H9 (cell line): Measurements from ENCODE around the gene ROBO3. TPM values are rescaled to one million over a fixed set of nuclear protein-coding genes. Genes with fewer than 3 reads are reported as not detected.

Experiments used
- DNase-seq: peaks from one replicate; pipeline ENCODE4 v3.0.0-alpha.2; 2017
- H2AFZ ChIP-seq: one replicate; pipeline ENCODE4 v1.6.1; 2013; ENCODE audit warnings: mild to moderate bottlenecking, low read length, control low read depth, moderate library complexity
- H2AK5ac ChIP-seq: 2 replicates; pipeline ENCODE4 v1.6.1; 2013; ENCODE audit warnings: low read length, control low read depth, mixed read lengths; ENCODE audit not compliant: insufficient read length
- H2BK120ac ChIP-seq: one replicate; pipeline ENCODE4 v1.6.1; 2013; ENCODE audit warnings: low read depth, mild to moderate bottlenecking, low read length, control low read depth, inconsistent platforms; ENCODE audit not compliant: poor library complexity, severe bottlenecking
- H2BK12ac ChIP-seq: 2 replicates; pipeline ENCODE4 v1.6.1; 2013; ENCODE audit warnings: low read length, control low read depth, mixed read lengths, low read depth; ENCODE audit not compliant: insufficient read length
- H2BK15ac ChIP-seq: 2 replicates; pipeline ENCODE4 v1.6.1; 2013; ENCODE audit warnings: low read depth, low read length, control low read depth
- H2BK20ac ChIP-seq: one replicate; pipeline ENCODE4 v1.6.1; 2013; ENCODE audit warnings: low read depth, mild to moderate bottlenecking, low read length, control low read depth, inconsistent platforms; ENCODE audit not compliant: poor library complexity, severe bottlenecking
- H2BK5ac ChIP-seq: 2 replicates; pipeline ENCODE4 v1.6.1; 2013; ENCODE audit warnings: low read length, control low read depth, mixed read lengths; ENCODE audit not compliant: insufficient read length
- H3K14ac ChIP-seq: 2 replicates; pipeline ENCODE4 v1.6.1; 2013; ENCODE audit warnings: low read length, control low read depth; ENCODE audit not compliant: insufficient read depth
- H3K18ac ChIP-seq: 2 replicates; pipeline ENCODE4 v1.6.1; 2013; ENCODE audit warnings: low read depth, mild to moderate bottlenecking, mixed read lengths, low read length, control low read depth; ENCODE audit not compliant: insufficient read length
- H3K23ac ChIP-seq: 2 replicates; pipeline ENCODE4 v1.6.1; 2013; ENCODE audit warnings: low read length, control low read depth, mixed read lengths, low read depth; ENCODE audit not compliant: insufficient read length
- H3K23me2 ChIP-seq: 2 replicates; pipeline ENCODE4 v1.6.1; 2013; ENCODE audit warnings: low read depth, mild to moderate bottlenecking, mixed read lengths, low read length, control low read depth; ENCODE audit not compliant: insufficient read length, poor library complexity, severe bottlenecking
- H3K27ac ChIP-seq: 2 replicates; pipeline ENCODE4 v1.5.1; 2013; ENCODE audit warnings: low read length, control low read depth, mixed read lengths, low read depth; ENCODE audit not compliant: insufficient read length
- H3K27me3 ChIP-seq: 2 replicates; pipeline ENCODE4 v1.6.1; 2013; ENCODE audit warnings: low read length, control low read depth, inconsistent platforms; ENCODE audit not compliant: insufficient read depth
- H3K4ac ChIP-seq: 2 replicates; pipeline ENCODE4 v1.6.1; 2013; ENCODE audit warnings: low read depth, mild to moderate bottlenecking, control low read depth, inconsistent platforms, low read length, moderate library complexity
- H3K4me1 ChIP-seq: 2 replicates; pipeline ENCODE4 v1.6.1; 2013; ENCODE audit warnings: low read length, control low read depth, inconsistent platforms; ENCODE audit not compliant: insufficient read depth
- H3K4me2 ChIP-seq: 2 replicates; pipeline ENCODE4 v1.6.1; 2013; ENCODE audit warnings: low read length, control low read depth, mixed read lengths; ENCODE audit not compliant: insufficient read length, insufficient read depth
- H3K56ac ChIP-seq: 2 replicates; pipeline ENCODE4 v1.6.1; 2013; ENCODE audit warnings: low read depth, mild to moderate bottlenecking, mixed read lengths, low read length, control low read depth; ENCODE audit not compliant: insufficient read length
- H3K79me1 ChIP-seq: 2 replicates; pipeline ENCODE4 v1.6.1; 2013; ENCODE audit warnings: low read depth, mild to moderate bottlenecking, moderate library complexity, low read length, control low read depth, inconsistent platforms; ENCODE audit not compliant: insufficient read depth, poor library complexity, severe bottlenecking
- H3K79me2 ChIP-seq: 2 replicates; pipeline ENCODE4 v1.6.1; 2013; ENCODE audit warnings: low read length, control low read depth, inconsistent platforms; ENCODE audit not compliant: insufficient read depth
- H3K9ac ChIP-seq: 2 replicates; pipeline ENCODE4 v1.6.1; 2013; ENCODE audit warnings: low read length, control low read depth, mixed read lengths; ENCODE audit not compliant: insufficient read length; ENCODE audit errors: extremely low read depth
- H3K9me3 ChIP-seq: one replicate; pipeline ENCODE4 v1.6.1; 2013; ENCODE audit warnings: low read depth, low read length, inconsistent platforms; ENCODE audit not compliant: control insufficient read depth
- H3T11ph ChIP-seq: one replicate; pipeline ENCODE4 v1.6.1; 2013; ENCODE audit warnings: mild to moderate bottlenecking, low read length, control low read depth, inconsistent platforms
- H4K20me1 ChIP-seq: one replicate; pipeline ENCODE4 v1.6.1; 2013; ENCODE audit not compliant: control insufficient read depth, insufficient read length, insufficient read depth
- H4K5ac ChIP-seq: 2 replicates; pipeline ENCODE4 v1.6.1; 2013; ENCODE audit warnings: low read depth, mild to moderate bottlenecking, mixed read lengths, low read length, control low read depth; ENCODE audit not compliant: insufficient read length
- H4K8ac ChIP-seq: replicated peaks from 2 replicates; pipeline ENCODE4 v1.6.1; 2013; ENCODE audit warnings: low read length, control low read depth, mixed read lengths, low read depth; ENCODE audit not compliant: insufficient read length
- H4K91ac ChIP-seq: 2 replicates; pipeline ENCODE4 v1.6.1; 2013; ENCODE audit warnings: low read depth, mild to moderate bottlenecking, moderate library complexity, mixed read lengths, low read length, control low read depth; ENCODE audit not compliant: insufficient read length
- H3K27ac Mint-ChIP-seq, 3 experiments: 2 replicates in 2 of 3; 3 replicates in 1 of 3; pipeline ENCODE4 v1.8.0; 2020 to 2021; ENCODE audit warnings: mixed read lengths in 3 of 3, mild to moderate bottlenecking in 1 of 3, moderate library complexity in 1 of 3
- H3K27me3 Mint-ChIP-seq: 2 replicates; pipeline ENCODE4 v1.8.0; 2021; ENCODE audit warnings: low read depth, mild to moderate bottlenecking, moderate library complexity, mixed read lengths
- H3K36me3 Mint-ChIP-seq, 3 experiments: 2 replicates in 2 of 3; 3 replicates in 1 of 3; pipeline ENCODE4 v1.8.0; 2020 to 2021; ENCODE audit warnings: low read depth in 3 of 3, mixed read lengths in 3 of 3; ENCODE audit not compliant: insufficient read depth in 1 of 3
- H3K4me1 Mint-ChIP-seq, 2 experiments: 2 replicates each; pipeline ENCODE4 v1.8.0; 2020; ENCODE audit warnings: mixed read lengths in 2 of 2
- H3K4me3 Mint-ChIP-seq, 2 experiments: 2 replicates in 1 of 2; 3 replicates in 1 of 2; pipeline ENCODE4 v1.8.0; 2020 to 2021; ENCODE audit warnings: mild to moderate bottlenecking in 2 of 2, mixed read lengths in 2 of 2, moderate library complexity in 1 of 2
- H3K9me3 Mint-ChIP-seq, 2 experiments: 2 replicates in 1 of 2; 3 replicates in 1 of 2; pipeline ENCODE4 v1.8.0; 2020; ENCODE audit warnings: mild to moderate bottlenecking in 2 of 2, mixed read lengths in 2 of 2, moderate library complexity in 1 of 2
- WGBS: extraction: QIAGEN DNeasy Blood & Tissue Kit; methylation state at CpG from one replicate; pipeline ENCODE4 v1.1.7; 2013; ENCODE audit warnings: missing lambda C conversion rate, low lambda C conversion rate, mixed read lengths; ENCODE audit not compliant: insufficient read length; ENCODE audit errors: extremely low coverage; 5-methylcytosine and 5-hydroxymethylcytosine counted together
- total RNA-seq: library from RNA; stranded (reverse); gene quantifications from 2 replicates; pipeline ENCODE4 v1.2.1, GENCODE V29; 2021
- TF ChIP-seq, protein P1 (sequence below): fragments of 200-600 bp; sonication (generic); conservative IDR thresholded peaks from 3 replicates; pipeline ENCODE4 v1.8.0; 2021; ENCODE audit warnings: antibody characterized with exemption, mild to moderate bottlenecking

The ROBO3 gene
- total RNA-seq, 1 experiment from 2014 or later = 12.6 TPM

DNA sequence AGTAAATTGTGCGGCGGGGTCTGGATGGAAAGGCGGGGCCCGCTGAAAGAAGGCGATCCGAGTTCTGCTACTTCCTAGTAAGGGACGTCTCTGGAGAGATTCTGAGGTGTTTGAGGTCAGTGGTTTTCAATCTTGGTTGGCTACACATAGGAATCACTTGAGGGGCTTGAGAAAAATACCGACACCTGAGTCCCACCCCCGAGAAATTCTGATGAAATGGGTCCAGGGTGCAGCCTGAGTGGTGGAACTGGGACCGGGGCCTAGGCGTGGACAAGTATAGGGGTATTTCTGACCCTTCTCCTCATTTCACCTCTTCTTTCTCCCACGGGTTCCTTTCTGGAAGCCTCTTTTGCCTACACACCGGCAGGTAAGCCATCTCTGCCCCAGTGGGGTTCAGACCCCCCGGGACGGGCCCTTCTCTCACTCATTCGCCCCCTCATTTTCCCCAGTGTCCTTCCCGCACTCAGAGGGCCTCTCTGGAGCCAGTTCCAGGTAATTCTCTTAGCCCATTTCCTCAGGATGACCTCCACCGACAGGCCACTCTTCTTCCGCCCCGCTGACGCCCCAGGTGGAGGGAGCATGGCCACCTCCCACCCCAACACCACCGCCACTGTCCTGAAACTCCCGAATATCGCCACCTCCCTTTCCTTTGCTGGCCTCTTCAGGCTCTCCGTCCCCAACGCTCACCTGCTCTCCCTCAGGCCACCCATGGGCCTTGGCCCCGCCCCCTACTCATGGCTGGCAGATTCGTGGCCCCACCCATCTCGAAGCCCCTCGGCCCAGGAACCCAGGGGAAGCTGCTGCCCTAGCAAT, 11.8 kb downstream of the ROBO3 start:
- H2AK5ac ChIP-seq = no peak overlapping the region
- Mint-ChIP-seq H3K9me3 (peaks cover 0 to 3% of the 10 kb centered on the region in 2 experiments; a peak in 1 of 5 replicates), H3K4me1 (peaks cover 20 to 28% of the 10 kb centered on the region in 2 experiments), H3K27me3 (peaks cover 42% of the 10 kb centered on the region), H3K27ac (peak overlapping the region in 2 of 3 experiments; percentile 91 to 92; a peak in 3 of 7 replicates), H3K36me3 (no peaks in the 10 kb centered on the region; a peak in 2 of 7 replicates), H3K4me3 (peak overlapping the region; percentile 82 to 89)
- no CpG with 5 or more reads among the region's 30 CpGs for WGBS
- no peaks in the 10 kb centered on the region for H3K79me2 ChIP-seq
- no peak overlapping the region for H2AFZ ChIP-seq
- H3K4me1 ChIP-seq = no peaks in the 10 kb centered on the region
- H2BK15ac ChIP-seq = no peak overlapping the region
- peak; percentile 76 for DNase-seq
- no peak overlapping the region for H3K9ac ChIP-seq
- H4K5ac ChIP-seq = no peak overlapping the region
- no peaks in the 10 kb centered on the region for H3K79me1 ChIP-seq
- no peak overlapping the region for H2BK12ac ChIP-seq
- no peak overlapping the region for H4K8ac ChIP-seq
- H3K27ac ChIP-seq = no peak overlapping the region
- no peak overlapping the region for H3K18ac ChIP-seq
- TF ChIP-seq, protein P1, sequence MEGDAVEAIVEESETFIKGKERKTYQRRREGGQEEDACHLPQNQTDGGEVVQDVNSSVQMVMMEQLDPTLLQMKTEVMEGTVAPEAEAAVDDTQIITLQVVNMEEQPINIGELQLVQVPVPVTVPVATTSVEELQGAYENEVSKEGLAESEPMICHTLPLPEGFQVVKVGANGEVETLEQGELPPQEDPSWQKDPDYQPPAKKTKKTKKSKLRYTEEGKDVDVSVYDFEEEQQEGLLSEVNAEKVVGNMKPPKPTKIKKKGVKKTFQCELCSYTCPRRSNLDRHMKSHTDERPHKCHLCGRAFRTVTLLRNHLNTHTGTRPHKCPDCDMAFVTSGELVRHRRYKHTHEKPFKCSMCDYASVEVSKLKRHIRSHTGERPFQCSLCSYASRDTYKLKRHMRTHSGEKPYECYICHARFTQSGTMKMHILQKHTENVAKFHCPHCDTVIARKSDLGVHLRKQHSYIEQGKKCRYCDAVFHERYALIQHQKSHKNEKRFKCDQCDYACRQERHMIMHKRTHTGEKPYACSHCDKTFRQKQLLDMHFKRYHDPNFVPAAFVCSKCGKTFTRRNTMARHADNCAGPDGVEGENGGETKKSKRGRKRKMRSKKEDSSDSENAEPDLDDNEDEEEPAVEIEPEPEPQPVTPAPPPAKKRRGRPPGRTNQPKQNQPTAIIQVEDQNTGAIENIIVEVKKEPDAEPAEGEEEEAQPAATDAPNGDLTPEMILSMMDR = no peak
- no peak overlapping the region for H2BK5ac ChIP-seq
- peaks cover 9% of the 10 kb centered on the region; the same call in 1 of the 2 replicates for H3K27me3 ChIP-seq
- H2BK120ac ChIP-seq = no peak overlapping the region
- H3K4ac ChIP-seq = no peak overlapping the region
- no peak overlapping the region for H3K56ac ChIP-seq
- H3K4me2 ChIP-seq = peak overlapping the region; percentile 61
- no peak overlapping the region for H3K23ac ChIP-seq
- no peaks in the 10 kb centered on the region for H4K20me1 ChIP-seq
- H4K91ac ChIP-seq = no peak overlapping the region
- no peaks in the 10 kb centered on the region for H3K9me3 ChIP-seq
- no peak overlapping the region for H3T11ph ChIP-seq
- H2BK20ac ChIP-seq = no peak overlapping the region
- H3K23me2 ChIP-seq = peaks cover 6% of the 10 kb centered on the region
- peak overlapping the region; percentile 17; the same call in 1 of the 2 replicates for H3K14ac ChIP-seq
